ENCODE results near the gene KRT7. TPM values are rescaled to one million over a fixed set of nuclear protein-coding genes. Genes with fewer than 3 reads are reported as not detected.

KRT7 gene
- total RNA-seq, 4 donors from 2014 or later = 333 to 826 (median 460) TPM

- H3K27ac ChIP-seq = peak overlapping the region in 2 of 3 donors; percentile 17 to 29
- intact Hi-C loops (cut with DNase I) = loop anchor here (2.0 kb wide), 1 partner anchor 44 kb away; no protein-coding TSS in a partner anchor
- no peak for TF ChIP-seq POLR2A (IDR thresholded peaks at IDR 0.05)
- TF ChIP-seq CTCF (IDR thresholded peaks at IDR 0.05) = no peak
- H3K4me1 ChIP-seq = peaks cover 15 to 39% of the 10 kb centered on the region in 2 donors
- H3K27me3 ChIP-seq = no peaks in the 10 kb centered on the region
- H3K4me3 ChIP-seq (replicated peaks in 1 of 3) = no peak overlapping the region
- H3K36me3 ChIP-seq = no peaks in the 10 kb centered on the region
- no peaks in the 10 kb centered on the region for H3K9me3 ChIP-seq
- DNase-seq = peak; percentile 48 to 52
- 79 to 84% methylated on average over 7 of the region's 7 CpGs for WGBS, 2 donors
Observed at GRCh38 chr12:52210186-52210924, 22.7 kb upstream of the KRT7 start.

- no peaks in the 10 kb centered on the region for H3K36me3 ChIP-seq
- WGBS, 2 donors = 80% methylated on average over 8 to 10 of the region's 10 CpGs
- no peak for TF ChIP-seq CTCF (IDR thresholded peaks at IDR 0.05)
- TF ChIP-seq POLR2A (IDR thresholded peaks at IDR 0.05) = no peak
- H3K4me1 ChIP-seq = peaks cover 23 to 46% of the 10 kb centered on the region in 2 donors
- intact Hi-C loops (cut with DNase I) = loop anchor here (2.0 kb wide), 1 partner anchor 44 kb away; no protein-coding TSS in a partner anchor
- H3K27ac ChIP-seq = peak overlapping the region in 1 of 3 donors; percentile 29
- H3K4me3 ChIP-seq (replicated peaks in 1 of 3) = no peak overlapping the region
- no peaks in the 10 kb centered on the region for H3K27me3 ChIP-seq
- peak in 1 of 2 donors; percentile 2 for DNase-seq
- H3K9me3 ChIP-seq = no peaks in the 10 kb centered on the region
Observed at GRCh38 chr12:52210925-52211650, 22.0 kb upstream of the KRT7 start.

GRCh38 chr12:52211716-52212585, 21.1 kb upstream of the KRT7 start:
- no peaks in the 10 kb centered on the region for H3K36me3 ChIP-seq
- no peaks in the 10 kb centered on the region for H3K9me3 ChIP-seq
- TF ChIP-seq CTCF (IDR thresholded peaks at IDR 0.05) (no peak), POLR2A (IDR thresholded peaks at IDR 0.05) (no peak)
- no peak overlapping the region for H3K4me3 ChIP-seq (replicated peaks in 1 of 3)
- H3K27me3 ChIP-seq = no peaks in the 10 kb centered on the region
- intact Hi-C loops (cut with DNase I) = loop anchor here (2.0 kb wide), 1 partner anchor 45 kb away; no protein-coding TSS in a partner anchor
- H3K4me1 ChIP-seq = peaks cover 29 to 54% of the 10 kb centered on the region in 2 donors
- WGBS, 2 donors = 80 to 86% methylated on average over 10 to 11 of the region's 13 CpGs
- peak in 1 of 2 donors; percentile 2 for DNase-seq
- H3K27ac ChIP-seq = no peak overlapping the region

- DNase-seq = peak; percentile 1
Observed at GRCh38 chr12:52212701-52213563, 20.1 kb upstream of the KRT7 start.

More at GRCh38 chr12:52212701-52213563, 20.1 kb upstream of the KRT7 start:
- Histone ChIP-seq H3K36me3 (no peaks in the 10 kb centered on the region), H3K4me3 (replicated peaks in 1 of 3) (no peak overlapping the region), H3K4me1 (peaks cover 31 to 56% of the 10 kb centered on the region in 2 donors), H3K27me3 (no peaks in the 10 kb centered on the region), H3K9me3 (no peaks in the 10 kb centered on the region), H3K27ac (peak overlapping the region; percentile 53 to 91 (median 91))
- TF ChIP-seq POLR2A (IDR thresholded peaks at IDR 0.05) (no peak), CTCF (IDR thresholded peaks at IDR 0.05) (no peak)
- 79 to 82% methylated on average over 11 to 12 of the region's 13 CpGs for WGBS, 2 donors
- intact Hi-C loops (cut with DNase I) = no loop called here

Measured in thyroid gland (tissue), 4 donors.